Measurements from ENCODE around the gene SERPINA5.

- TF ChIP-seq CTCF (IDR thresholded peaks at IDR 0.05): no peak
- no peak for TF ChIP-seq EZH2 (IDR thresholded peaks at IDR 0.05)
- no peak for TF ChIP-seq EZH2phosphoT487 (IDR thresholded peaks at IDR 0.05)
Observed at GRCh38 chr14:94617988-94618822, 37.0 kb downstream of the SERPINA5 start.
